ES-I3 (cell line): ENCODE data around the gene CCT4.
"Not testable (repeated sequence)": the region's sequence is repeated elsewhere in the genome, so short reads cannot be mapped to it uniquely, and the experiment has no call there.

Experiments used
- H3K36me3 ChIP-seq: 2 replicates; pipeline ENCODE4 v1.6.1; 2013; ENCODE audit warnings: mild to moderate bottlenecking, low read length, control low read depth, moderate library complexity; ENCODE audit not compliant: insufficient read depth
- H3K4me1 ChIP-seq: 2 replicates; pipeline ENCODE4 v1.6.1; 2013; ENCODE audit warnings: mild to moderate bottlenecking, control low read depth, low read length; ENCODE audit not compliant: insufficient read depth
- H3K9ac ChIP-seq: 2 replicates; pipeline ENCODE4 v1.6.1; 2013; ENCODE audit warnings: low read depth, mild to moderate bottlenecking, low read length, moderate library complexity
- H3K9me3 ChIP-seq: 2 replicates; pipeline ENCODE4 v1.6.1; 2013; ENCODE audit warnings: mild to moderate bottlenecking, low read length, moderate library complexity; ENCODE audit not compliant: control insufficient read depth, insufficient read depth

The CCT4 gene, protein sequence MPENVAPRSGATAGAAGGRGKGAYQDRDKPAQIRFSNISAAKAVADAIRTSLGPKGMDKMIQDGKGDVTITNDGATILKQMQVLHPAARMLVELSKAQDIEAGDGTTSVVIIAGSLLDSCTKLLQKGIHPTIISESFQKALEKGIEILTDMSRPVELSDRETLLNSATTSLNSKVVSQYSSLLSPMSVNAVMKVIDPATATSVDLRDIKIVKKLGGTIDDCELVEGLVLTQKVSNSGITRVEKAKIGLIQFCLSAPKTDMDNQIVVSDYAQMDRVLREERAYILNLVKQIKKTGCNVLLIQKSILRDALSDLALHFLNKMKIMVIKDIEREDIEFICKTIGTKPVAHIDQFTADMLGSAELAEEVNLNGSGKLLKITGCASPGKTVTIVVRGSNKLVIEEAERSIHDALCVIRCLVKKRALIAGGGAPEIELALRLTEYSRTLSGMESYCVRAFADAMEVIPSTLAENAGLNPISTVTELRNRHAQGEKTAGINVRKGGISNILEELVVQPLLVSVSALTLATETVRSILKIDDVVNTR

GRCh38 chr2:61888267-61889055 lies at the start of gene CCT4:
TSS of gene CCT4 (minus strand) at chr2:61888656. CDS start at chr2:61888507, 149 bp downstream.
- peak within 1 kb of the TSS; percentile 99 for H3K9ac ChIP-seq
- H3K9me3 ChIP-seq, result no peaks in the 10 kb centered on the region
- no peaks in the 10 kb centered on the region for H3K4me1 ChIP-seq
- H3K36me3 ChIP-seq, result peaks cover 7% of the 10 kb centered on the region; the same call in 1 of the 2 replicates

- H3K36me3 ChIP-seq, result no peaks in the 10 kb centered on the region
- no peaks in the 10 kb centered on the region; the same call in 1 of the 2 replicates for H3K9me3 ChIP-seq
- no peak overlapping the region for H3K9ac ChIP-seq
- no peaks in the 10 kb centered on the region for H3K4me1 ChIP-seq
Measured at GRCh38 chr2:61937886-61938285, 49.4 kb upstream of the CCT4 start.

- Histone ChIP-seq H3K9ac (no peak overlapping the region), H3K4me1 (no peaks in the 10 kb centered on the region), H3K9me3 (no peaks in the 10 kb centered on the region; the same call in 1 of the 2 replicates), H3K36me3 (no peaks in the 10 kb centered on the region)
Measured at GRCh38 chr2:61937098-61937497, 48.6 kb upstream of the CCT4 start.

DNA sequence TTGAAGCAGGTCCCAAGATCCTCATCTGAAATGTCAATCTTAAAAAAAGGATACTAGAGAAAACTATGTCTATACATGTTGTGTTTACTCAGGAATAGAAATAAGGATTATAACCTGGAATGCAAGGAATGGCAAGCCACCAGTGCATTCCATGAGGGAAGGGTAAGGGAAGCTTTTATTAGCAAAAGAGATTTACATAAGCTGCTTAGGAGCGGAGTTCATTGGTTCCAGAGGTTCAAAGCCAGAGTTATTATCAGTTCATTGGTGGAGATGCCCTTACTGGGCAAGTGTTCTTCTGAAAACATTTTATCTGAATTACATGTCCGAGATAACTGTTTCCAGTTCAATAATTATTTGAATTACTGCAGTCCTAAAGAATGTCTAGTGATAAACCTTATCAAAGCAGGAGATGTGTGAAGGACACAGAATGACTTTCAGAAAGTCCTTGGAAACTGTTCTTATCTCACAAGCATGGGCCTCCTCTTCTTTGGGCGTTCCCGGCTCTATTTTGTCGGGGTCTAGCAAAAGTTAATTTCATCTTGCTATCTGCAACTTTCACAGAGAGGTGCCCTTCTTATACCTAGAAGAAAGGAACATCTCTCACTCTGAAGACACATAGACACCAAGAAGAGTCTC lies 40.5 kb upstream of the CCT4 start:
- H3K9ac ChIP-seq, result no peak overlapping the region
- peaks cover 8% of the 10 kb centered on the region for H3K9me3 ChIP-seq
- H3K36me3 ChIP-seq, result no peaks in the 10 kb centered on the region

DNA sequence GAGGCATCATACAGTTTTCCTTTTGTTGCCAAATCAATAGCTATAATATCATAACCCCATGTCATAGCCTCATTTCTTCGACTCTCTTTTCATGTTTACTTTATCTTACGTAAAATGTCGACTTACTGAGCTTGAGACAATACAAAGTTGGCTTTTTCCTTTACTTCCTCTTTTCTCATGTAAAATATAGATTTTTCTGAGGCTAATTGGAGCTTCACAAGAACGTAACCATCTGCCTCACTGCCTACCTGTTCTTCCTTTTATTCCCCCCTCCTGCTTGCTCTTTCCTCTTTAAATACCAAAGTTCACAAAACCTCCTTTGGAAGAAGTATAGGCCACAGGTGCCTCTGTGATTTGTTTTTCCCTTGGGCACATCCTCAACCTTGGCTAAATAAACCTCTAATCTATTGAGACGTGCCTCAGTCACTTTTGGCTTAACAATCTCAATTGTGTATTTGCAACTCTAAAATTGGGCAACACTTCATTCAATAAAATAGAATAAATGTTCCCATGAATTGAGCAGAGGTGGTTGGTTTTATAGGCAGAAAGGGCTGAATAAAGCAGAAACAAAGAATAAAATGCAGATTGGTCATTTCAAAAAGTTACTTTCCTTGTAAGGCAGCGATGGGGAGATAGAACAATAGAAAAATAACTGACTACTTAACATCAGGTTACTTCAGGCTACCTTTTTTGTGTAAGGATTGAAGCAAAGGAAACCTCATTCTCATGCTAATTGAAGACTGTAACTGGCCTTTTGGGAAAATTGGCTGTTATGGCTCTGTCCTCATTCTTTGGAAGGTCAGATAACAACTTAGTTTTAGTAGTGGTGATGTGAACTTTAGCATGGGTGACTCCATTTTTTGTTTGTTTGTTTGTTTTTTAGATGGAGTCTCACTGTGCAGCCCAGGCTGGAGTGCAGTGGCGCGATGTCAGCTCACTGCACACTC lies 38.3 kb upstream of the CCT4 start:
- Histone ChIP-seq H3K9me3 (peaks cover 8% of the 10 kb centered on the region), H3K9ac (no peak overlapping the region), H3K4me1 (peaks cover 11% of the 10 kb centered on the region; the same call in 1 of the 2 replicates), H3K36me3 (no peaks in the 10 kb centered on the region)

More for the DNA sequence above, 40.5 kb upstream of the CCT4 start:
- peaks cover 11% of the 10 kb centered on the region; the same call in 1 of the 2 replicates for H3K4me1 ChIP-seq

DNA sequence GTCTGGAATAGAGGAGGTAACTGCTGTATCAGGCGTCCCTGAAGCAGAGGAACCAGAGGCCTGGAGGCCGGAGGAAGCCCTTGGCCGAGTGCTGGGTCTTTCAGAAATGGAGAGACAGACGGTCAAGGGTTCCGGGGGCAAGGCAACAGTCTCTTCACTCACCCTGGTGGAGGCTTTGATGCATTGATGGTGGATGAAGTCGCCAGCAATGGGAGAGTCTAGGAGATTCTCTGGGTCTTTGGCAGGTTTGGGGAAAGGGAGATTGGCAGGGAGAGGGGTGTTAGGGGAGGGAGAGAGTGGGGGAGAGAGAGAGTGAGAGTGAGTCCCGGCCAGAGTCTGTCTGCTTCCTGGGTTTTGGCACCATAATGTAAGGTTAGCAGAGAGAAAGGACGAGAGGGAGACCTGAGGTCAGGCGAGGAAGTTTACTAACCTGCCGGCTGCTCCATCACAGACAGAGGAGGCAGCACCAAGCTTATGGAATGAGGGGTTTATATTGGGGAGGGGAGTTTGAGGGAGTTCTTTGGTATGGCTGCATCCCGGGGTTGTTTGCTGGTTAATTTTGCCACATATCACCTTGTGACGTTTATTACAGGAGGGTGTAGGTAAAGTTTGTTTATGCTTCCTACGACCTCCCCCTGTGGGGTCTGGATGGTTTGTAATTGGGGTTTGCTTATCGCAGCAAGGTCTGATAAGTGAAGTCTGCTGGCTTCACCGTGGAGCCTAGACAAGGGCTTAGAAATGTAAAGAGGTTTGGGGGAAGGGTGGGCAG lies 36.6 kb upstream of the CCT4 start:
- Histone ChIP-seq H3K4me1 (peaks cover 11% of the 10 kb centered on the region; the same call in 1 of the 2 replicates), H3K36me3 (no peaks in the 10 kb centered on the region), H3K9me3 (peaks cover 8% of the 10 kb centered on the region), H3K9ac (no peak overlapping the region)

DNA sequence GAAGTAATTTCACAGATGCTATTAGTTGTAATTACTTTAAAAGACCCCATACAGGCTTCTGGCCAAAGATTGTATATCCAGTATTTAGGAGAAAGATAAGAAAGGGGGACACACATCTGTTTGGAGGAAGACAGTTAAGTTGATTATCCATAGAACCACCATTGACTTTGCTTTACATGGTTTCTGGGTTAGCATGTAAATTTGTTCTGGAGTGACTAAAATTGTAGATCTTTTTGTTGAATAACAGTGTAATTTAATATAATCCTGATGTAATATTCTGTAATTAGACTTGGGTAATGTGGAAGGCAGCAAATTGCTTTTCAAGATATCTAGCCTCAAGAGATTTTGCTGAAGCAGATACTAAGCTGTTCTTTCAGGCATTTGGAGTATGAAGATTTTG lies 34.3 kb upstream of the CCT4 start:
- Histone ChIP-seq H3K4me1 (peaks cover 4% of the 10 kb centered on the region; the same call in 1 of the 2 replicates), H3K9ac (no peak overlapping the region), H3K9me3 (peaks cover 8% of the 10 kb centered on the region), H3K36me3 (no peaks in the 10 kb centered on the region; the same call in 1 of the 2 replicates)

GRCh38 chr2:61920548-61920947 lies 32.1 kb upstream of the CCT4 start:
- H3K4me1 ChIP-seq, result no peaks in the 10 kb centered on the region
- H3K9me3 ChIP-seq, result peaks cover 3% of the 10 kb centered on the region; the same call in 1 of the 2 replicates
- H3K36me3 ChIP-seq, result no peaks in the 10 kb centered on the region; the same call in 1 of the 2 replicates
- H3K9ac ChIP-seq, result no peak overlapping the region

DNA sequence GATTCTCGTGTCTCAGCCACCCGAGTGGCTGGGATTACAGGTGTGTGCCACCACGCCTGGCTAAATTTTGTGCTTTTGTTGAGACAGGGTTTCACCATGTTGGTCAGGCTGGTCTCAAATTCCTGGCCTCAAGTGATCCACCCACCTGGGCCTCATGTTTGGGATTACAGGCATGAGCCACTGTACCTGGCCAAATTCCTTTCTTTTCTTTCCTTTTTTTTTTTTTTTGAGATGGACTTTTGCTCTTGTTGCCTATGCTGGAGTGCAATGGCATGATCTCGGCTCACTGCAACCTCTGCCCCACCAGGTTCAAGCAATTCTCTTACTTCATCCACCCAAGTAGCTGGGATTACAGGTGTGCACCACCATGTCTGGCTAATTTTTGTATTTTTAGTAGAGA lies 26.3 kb upstream of the CCT4 start:
- H3K36me3 ChIP-seq, H3K9me3 ChIP-seq, H3K9ac ChIP-seq, H3K4me1 ChIP-seq: not testable (repeated sequence)

DNA sequence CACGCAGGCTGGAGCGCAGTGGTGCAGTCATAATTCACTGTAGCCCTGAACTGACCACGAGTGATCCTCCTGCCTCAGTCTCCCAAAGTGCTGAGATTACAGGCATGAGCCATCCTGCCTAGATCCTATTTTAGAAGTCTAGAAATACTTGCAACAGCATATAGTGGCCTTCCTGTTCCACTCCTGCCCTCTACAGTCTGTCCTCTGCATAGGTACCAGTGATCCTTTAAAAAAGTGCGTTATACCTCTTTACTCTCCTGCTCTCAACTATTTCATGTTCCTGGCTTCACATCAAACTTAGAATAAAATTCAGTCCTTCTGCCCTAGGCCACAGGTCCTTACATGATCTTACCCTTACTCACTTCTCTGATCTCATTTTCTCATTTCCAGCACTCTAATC lies 23.1 kb upstream of the CCT4 start:
- Histone ChIP-seq H3K9ac (no peak overlapping the region), H3K36me3 (no peaks in the 10 kb centered on the region), H3K9me3 (no peaks in the 10 kb centered on the region), H3K4me1 (no peaks in the 10 kb centered on the region)

- H3K9me3 ChIP-seq, result no peaks in the 10 kb centered on the region
- H3K4me1 ChIP-seq, result no peaks in the 10 kb centered on the region
- H3K36me3 ChIP-seq, result no peaks in the 10 kb centered on the region
- no peak overlapping the region for H3K9ac ChIP-seq
Measured at GRCh38 chr2:61910603-61911002, 22.1 kb upstream of the CCT4 start.

DNA sequence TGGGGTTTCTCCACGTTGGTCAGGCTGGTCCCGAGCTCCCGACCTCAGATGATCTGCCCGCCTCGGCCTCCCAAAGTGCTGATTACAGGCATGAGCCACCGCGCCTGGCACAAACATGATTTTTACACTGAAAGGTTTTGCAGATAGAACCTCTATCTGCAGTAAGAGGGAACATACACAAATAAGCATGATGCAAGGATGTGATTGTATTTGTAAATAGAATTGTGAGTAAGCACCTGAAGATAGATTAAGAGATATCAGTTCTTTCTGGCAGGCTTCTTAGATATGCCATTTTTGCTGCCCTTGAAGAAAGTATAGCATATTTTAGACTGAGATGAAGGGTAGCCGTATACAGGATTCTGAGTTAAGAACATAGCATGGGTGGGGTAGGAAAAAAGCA lies 20.7 kb upstream of the CCT4 start:
- Histone ChIP-seq H3K36me3 (no peaks in the 10 kb centered on the region), H3K9ac (no peak overlapping the region), H3K4me1 (no peaks in the 10 kb centered on the region), H3K9me3 (no peaks in the 10 kb centered on the region)

DNA sequence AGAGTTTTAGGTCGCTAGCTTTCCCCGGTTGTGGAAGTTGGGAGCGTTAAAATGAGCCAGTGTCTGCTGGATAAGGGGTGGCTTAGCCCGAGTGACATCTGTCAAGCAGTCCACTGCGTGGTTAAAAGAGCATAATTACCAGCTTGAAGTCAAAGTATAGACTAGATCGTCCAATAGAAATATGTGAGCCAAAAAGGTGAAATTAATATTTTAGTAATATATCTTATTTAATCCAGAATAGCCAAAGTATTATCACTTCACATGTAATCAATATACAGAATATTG lies 17.7 kb upstream of the CCT4 start:
- H3K4me1 ChIP-seq, result no peaks in the 10 kb centered on the region
- no peaks in the 10 kb centered on the region for H3K36me3 ChIP-seq
- no peaks in the 10 kb centered on the region for H3K9me3 ChIP-seq
- H3K9ac ChIP-seq, result peak overlapping the region; percentile 96
